Transverse colon (tissue), 4 donors: ENCODE measurements around the gene ARFGEF2. TPM values are rescaled to one million over a fixed set of nuclear protein-coding genes. Genes with fewer than 3 reads are reported as not detected.

Experiments used
- DNase-seq: peaks from one replicate; pipeline ENCODE4 v3.0.0-alpha.2; 2019
- H3K27ac ChIP-seq, 4 donors: fragments of 200-600 bp; sonication (generic); 2 replicates each; pipeline ENCODE4 v1.5.1; 2016 to 2018; ENCODE audit warnings: inconsistent platforms in 4 of 4
- H3K27me3 ChIP-seq: fragments of 200-600 bp; sonication (generic); 2 replicates; pipeline ENCODE4 v1.5.1; 2017; ENCODE audit warnings: inconsistent platforms
- H3K36me3 ChIP-seq, 4 donors: fragments of 200-600 bp; sonication (generic); 2 replicates each; pipeline ENCODE4 v1.5.1; 2017 to 2019; ENCODE audit warnings: inconsistent platforms in 4 of 4
- H3K4me1 ChIP-seq, 4 donors: fragments of 200-600 bp; sonication (generic); 2 replicates each; pipeline ENCODE4 v1.5.1; 2017 to 2020; ENCODE audit warnings: inconsistent platforms in 4 of 4
- H3K4me3 ChIP-seq, 4 donors: fragments of 200-600 bp; sonication (generic); 1 replicate in 1 of 4; 2 replicates in 3 of 4; pipeline versions ENCODE4 v1.5.1 to v1.6.1; 2017 to 2019; ENCODE audit warnings: inconsistent platforms in 4 of 4
- H3K9me3 ChIP-seq, 2 donors: fragments of 200-600 bp; sonication (generic); 2 replicates each; pipeline ENCODE4 v1.5.1; 2017 to 2019; ENCODE audit warnings: inconsistent platforms in 2 of 2
- CTCF ChIP-seq, 5 experiments: fragments of 200-600 bp in 3 of 5; fragments of 450-650 bp in 2 of 5; sonication (generic) in 3 of 5; IDR thresholded peaks; 1 replicate in 2 of 5; 2 replicates in 3 of 5; pipeline ENCODE4 v1.5.1; 2016 to 2017; ENCODE audit warnings: antibody characterized with exemption in 5 of 5, inconsistent platforms in 3 of 5, mild to moderate bottlenecking in 2 of 5, moderate library complexity in 1 of 5
- EP300 ChIP-seq: sonication (generic); formaldehyde crosslinking; IDR thresholded peaks from one replicate; pipeline ENCODE4 v1.6.1; 2017; ENCODE audit warnings: antibody characterized with exemption, low read depth
- POLR2A ChIP-seq: fragments of 450-650 bp; IDR thresholded peaks from one replicate; pipeline ENCODE4 v1.6.1; 2016; ENCODE audit warnings: antibody characterized with exemption, mild to moderate bottlenecking, moderate library complexity
- POLR2AphosphoS5 ChIP-seq, 3 donors: sonication (generic); formaldehyde crosslinking; IDR thresholded peaks; one replicate each; pipeline ENCODE4 v1.6.1; 2016; ENCODE audit warnings: antibody characterized with exemption in 3 of 3
- WGBS, 2 donors: methylation state at CpG; one replicate each; pipeline ENCODE4 v1.1.5; 2018; ENCODE audit warnings: low coverage in 1 of 2; 5-methylcytosine and 5-hydroxymethylcytosine counted together
- in situ Hi-C, 4 donors: fragments of 200-750 bp; cut with MboI; loops; one replicate each; pipeline versions ENCODE4 v1.15.0 to v1.15.1; 2017; ENCODE audit warnings: low sequenced_read_pairs in 3 of 4, low pct_ligation_motif_present in 1 of 4, low pct_unique_long_range_greater_than_20kb in 1 of 4
- intact Hi-C: fragments of 100-400 bp; cut with DNase I; formaldehyde crosslinking; loops from one replicate; pipeline ENCODE4 v1.15.1; 2023; ENCODE audit warnings: low total_unique reads
- total RNA-seq, 4 donors: library from RNA; depleted of rRNA; stranded (reverse); fragments of >200 nt; gene quantifications; one replicate each; pipeline ENCODE4 v1.1.0, GENCODE V29; 2016

Gene ARFGEF2
- total RNA-seq, 4 donors from 2014 or later: 52.5 to 69.5 (median 68.5) TPM

DNA sequence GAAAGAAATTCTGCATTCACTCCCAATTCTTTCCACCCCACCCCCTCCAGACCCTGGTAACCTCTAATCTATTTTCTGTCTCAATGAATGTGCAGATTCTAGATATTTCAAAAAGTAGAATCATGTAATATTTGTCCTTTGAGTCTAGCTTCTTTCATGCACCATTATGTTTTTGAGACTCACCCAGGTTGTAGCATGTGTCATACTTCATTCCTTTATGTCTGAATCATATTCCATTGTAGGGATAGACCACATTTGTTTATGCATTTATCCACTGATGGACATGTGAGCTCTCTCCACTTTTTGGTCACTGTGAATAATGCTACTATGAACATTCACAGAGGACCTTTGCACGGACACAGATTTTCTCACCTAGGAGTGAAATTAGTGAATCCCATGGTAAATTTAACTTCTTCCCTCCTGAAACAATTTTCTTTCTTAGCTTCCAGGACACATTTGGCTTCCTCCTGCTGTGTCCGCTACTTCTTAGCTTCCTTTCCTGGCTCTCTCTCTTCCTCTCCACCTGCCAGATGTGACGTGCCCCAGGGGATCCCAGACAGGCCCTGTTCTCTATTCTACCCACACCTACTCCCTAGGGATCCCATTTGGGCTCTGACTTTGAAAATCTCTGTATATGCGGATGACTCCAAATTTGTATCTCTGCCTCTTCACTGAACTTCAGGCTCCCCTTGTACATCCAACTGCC is 24.1 kb upstream of the ARFGEF2 start:
- intact Hi-C loops (no loop called here), in situ Hi-C loops (loop anchor here in 1 of 4 donors (10.0 kb wide), 1 partner anchor 243 kb away; no protein-coding TSS in a partner anchor)
- Histone ChIP-seq H3K4me3 (no peak overlapping the region), H3K36me3 (no peaks in the 10 kb centered on the region), H3K27ac (no peak overlapping the region), H3K27me3 (no peaks in the 10 kb centered on the region), H3K9me3 (no peaks in the 10 kb centered on the region), H3K4me1 (no peaks in the 10 kb centered on the region)
- DNase-seq: no peak
- no peak for TF ChIP-seq EP300
- no peak for TF ChIP-seq CTCF (IDR thresholded peaks at IDR 0.05)
- no peak for TF ChIP-seq POLR2AphosphoS5 (IDR thresholded peaks at IDR 0.05)
- TF ChIP-seq POLR2A: no peak
- 77 to 80% methylated on average over 4 of the region's 4 CpGs for WGBS, 2 donors

- H3K36me3 ChIP-seq: no peaks in the 10 kb centered on the region
- in situ Hi-C loops (loop anchor here in 1 of 4 donors (10.0 kb wide), 1 partner anchor 243 kb away; no protein-coding TSS in a partner anchor), intact Hi-C loops (no loop called here)
- H3K4me1 ChIP-seq: no peaks in the 10 kb centered on the region
- TF ChIP-seq CTCF (IDR thresholded peaks at IDR 0.05) (no peak), POLR2A (no peak)
- no peaks in the 10 kb centered on the region for H3K9me3 ChIP-seq
- H3K4me3 ChIP-seq: no peak overlapping the region
- 89% methylated on average over 10 of the region's 10 CpGs; no CpG with 5 or more reads in 1 of the 2 donors for WGBS, 2 donors
- DNase-seq: no peak
- no peak overlapping the region for H3K27ac ChIP-seq
- H3K27me3 ChIP-seq: no peaks in the 10 kb centered on the region
Measured at GRCh38 chr20:48898210-48898609, 23.3 kb upstream of the ARFGEF2 start.

- 87% methylated on average over 5 of the region's 5 CpGs; no CpG with 5 or more reads in 1 of the 2 donors for whole genome bisulfite sequencing, 2 donors
- Histone ChIP-seq H3K9me3 (no peaks in the 10 kb centered on the region), H3K4me1 (no peaks in the 10 kb centered on the region), H3K27ac (no peak overlapping the region), H3K4me3 (no peak overlapping the region), H3K27me3 (no peaks in the 10 kb centered on the region), H3K36me3 (no peaks in the 10 kb centered on the region)
- no peak for TF ChIP-seq CTCF (IDR thresholded peaks at IDR 0.05)
- no peak for TF ChIP-seq EP300
- TF ChIP-seq POLR2AphosphoS5 (IDR thresholded peaks at IDR 0.05): no peak
- no peak for TF ChIP-seq POLR2A
- in situ Hi-C loops (loop anchor here in 1 of 4 donors (10.0 kb wide), 1 partner anchor 244 kb away; no protein-coding TSS in a partner anchor), intact Hi-C loops (no loop called here)
- no peak for DNase-seq
Measured at GRCh38 chr20:48898896-48899530, 22.5 kb upstream of the ARFGEF2 start.

DNA sequence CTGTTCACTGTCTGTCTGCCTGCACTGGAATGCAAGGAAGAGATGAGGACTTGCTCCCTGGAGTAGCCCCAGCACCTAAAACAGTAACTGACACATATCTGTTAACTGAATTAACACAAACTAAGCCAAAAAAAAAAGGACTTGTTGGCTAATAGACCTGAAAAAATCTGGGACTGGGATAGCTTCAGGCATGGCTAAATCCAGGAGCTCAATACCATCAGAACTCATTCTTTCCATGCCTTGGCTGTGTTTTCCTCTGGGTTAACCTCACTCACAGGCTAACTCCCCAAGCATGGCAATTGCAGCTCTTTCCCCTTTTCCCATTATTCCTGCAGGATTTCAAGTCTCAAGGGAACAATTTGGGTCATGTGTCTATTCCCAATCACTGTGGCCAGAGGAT is 21.6 kb upstream of the ARFGEF2 start:
- H3K36me3 ChIP-seq: no peaks in the 10 kb centered on the region
- DNase-seq: no peak
- no peak overlapping the region for H3K4me3 ChIP-seq
- in situ Hi-C loops (loop anchor here in 2 of 4 donors (5.0 to 10.0 kb wide), 2 partner anchors 243 to 245 kb away; no protein-coding TSS in a partner anchor), intact Hi-C loops (no loop called here)
- H3K27me3 ChIP-seq: no peaks in the 10 kb centered on the region
- TF ChIP-seq POLR2A (no peak), CTCF (IDR thresholded peaks at IDR 0.05) (no peak), EP300 (no peak), POLR2AphosphoS5 (IDR thresholded peaks at IDR 0.05) (no peak)
- no peak overlapping the region for H3K27ac ChIP-seq
- H3K9me3 ChIP-seq: no peaks in the 10 kb centered on the region
- H3K4me1 ChIP-seq: peaks cover 0 to 4% (median 0%) of the 10 kb centered on the region in 4 donors
